Measurements from ENCODE around the gene PIGT.
A peak's percentile ranks its signal among the peaks of the same experiment; 100 is the strongest.

PIGT gene

DNA sequence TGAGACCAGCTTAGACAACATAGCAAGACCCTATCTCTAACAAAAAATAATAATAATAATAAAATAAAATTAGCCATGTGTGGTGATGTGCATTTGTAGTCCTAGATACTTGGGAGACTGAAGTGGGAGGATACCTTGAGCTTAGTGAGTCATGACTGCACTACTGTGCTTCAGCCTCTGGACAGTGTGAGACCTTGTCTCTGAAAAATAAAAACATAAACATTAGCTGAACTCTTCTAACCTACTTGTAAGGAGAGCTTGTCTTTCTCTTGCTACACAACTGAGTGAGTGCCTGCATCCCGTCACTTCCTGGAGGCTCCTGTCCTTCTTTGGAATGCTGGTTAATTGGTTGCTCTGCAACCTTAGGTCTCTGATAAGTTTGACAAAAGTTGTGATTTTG is 13.0 kb upstream of the PIGT start:
- TF ChIP-seq NFIC (IDR thresholded peaks at IDR 0.05) (no peak), FOXM1 (IDR thresholded peaks at IDR 0.05; ENCODE audit: borderline replicate concordance, low read depth) (no peak), CREB1 (IDR thresholded peaks at IDR 0.05; ENCODE audit: low read depth) (no peak), USF1 (IDR thresholded peaks at IDR 0.05) (no peak)

- TF ChIP-seq NFIC (IDR thresholded peaks at IDR 0.05), result no peak
- TF ChIP-seq ZBTB7A (IDR thresholded peaks at IDR 0.05; ENCODE audit: low read depth), result no peak
- TF ChIP-seq REST (IDR thresholded peaks at IDR 0.05; ENCODE audit: low read depth), result no peak
- TF ChIP-seq MAX (IDR thresholded peaks at IDR 0.05), result no peak
- no peak for TF ChIP-seq TCF12 (IDR thresholded peaks at IDR 0.05; ENCODE audit: low read depth)
- TF ChIP-seq TAF1 (IDR thresholded peaks at IDR 0.05; ENCODE audit: low read depth), result no peak
- no peak for TF ChIP-seq CEBPB (IDR thresholded peaks at IDR 0.05)
- TF ChIP-seq FOXM1 (IDR thresholded peaks at IDR 0.05; ENCODE audit: borderline replicate concordance, low read depth), result no peak
Observed at GRCh38 chr20:45404438-45404837, 11.5 kb upstream of the PIGT start.

DNA sequence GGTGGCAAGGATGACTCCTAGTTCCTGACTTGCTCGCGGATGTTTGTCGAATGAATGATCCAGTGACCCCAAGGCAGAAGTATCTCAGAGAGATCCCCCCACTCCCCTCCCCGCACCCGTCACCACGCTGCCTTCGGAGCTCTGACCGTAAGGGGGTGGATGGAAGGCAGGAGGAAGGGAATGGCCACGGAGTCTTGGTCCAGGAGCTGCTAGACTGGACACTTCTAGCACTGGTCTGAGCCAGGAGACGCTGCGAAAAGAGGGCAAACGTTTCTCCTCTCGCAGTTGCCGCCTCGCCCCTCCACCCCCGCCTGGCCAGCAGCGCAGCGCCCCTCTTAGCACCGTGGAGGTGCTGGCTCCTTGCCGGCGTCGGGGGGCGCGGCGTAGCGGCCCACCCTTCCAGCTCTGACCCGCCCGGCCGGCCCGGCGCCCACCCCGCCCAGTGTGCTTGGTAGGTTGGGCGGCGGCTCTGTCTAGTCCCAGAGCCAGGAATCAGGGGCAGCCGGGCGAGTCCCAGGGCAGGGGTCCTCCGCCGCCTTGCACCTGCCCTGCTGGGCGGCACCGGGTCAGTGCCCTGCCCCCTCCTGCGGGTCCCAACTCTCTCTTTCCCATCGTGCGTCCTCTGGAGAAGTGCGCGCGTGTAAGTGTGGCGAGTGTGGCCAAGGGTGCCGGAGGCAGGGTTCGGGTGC is 10.2 kb upstream of the PIGT start:
- no peak for TF ChIP-seq CEBPB (IDR thresholded peaks at IDR 0.05)
- no peak for TF ChIP-seq FOXM1 (IDR thresholded peaks at IDR 0.05; ENCODE audit: borderline replicate concordance, low read depth)
- TF ChIP-seq YY1 (IDR thresholded peaks at IDR 0.05; ENCODE audit: low read depth), result no peak
- no peak; the same call in 1 of the 2 replicates for TF ChIP-seq NFIC (IDR thresholded peaks at IDR 0.05)
- no peak; the same call in 1 of the 2 replicates for TF ChIP-seq MAX (IDR thresholded peaks at IDR 0.05)
- TF ChIP-seq REST (IDR thresholded peaks at IDR 0.05; ENCODE audit: low read depth), result no peak
- TF ChIP-seq EP300 (IDR thresholded peaks at IDR 0.05; ENCODE audit: borderline replicate concordance), result no peak
- TF ChIP-seq TEAD4 (IDR thresholded peaks at IDR 0.05), result no peak
- TF ChIP-seq TAF1 (IDR thresholded peaks at IDR 0.05; ENCODE audit: low read depth), result no peak
- TF ChIP-seq CREB1 (IDR thresholded peaks at IDR 0.05; ENCODE audit: low read depth), result no peak
- no peak for TF ChIP-seq ZBTB7A (IDR thresholded peaks at IDR 0.05; ENCODE audit: low read depth)
- no peak for TF ChIP-seq EGR1 (IDR thresholded peaks at IDR 0.05)
- no peak for TF ChIP-seq TCF12 (IDR thresholded peaks at IDR 0.05; ENCODE audit: low read depth)
- TF ChIP-seq RAD21 (IDR thresholded peaks at IDR 0.05; ENCODE audit: low read depth), result no peak
- TF ChIP-seq USF1 (IDR thresholded peaks at IDR 0.05), result no peak

GRCh38 chr20:45406260-45407066 is 9.5 kb upstream of the PIGT start:
- TF ChIP-seq MAX (IDR thresholded peaks at IDR 0.05), result peak; percentile 63; the same call in 1 of the 2 replicates
- TF ChIP-seq TEAD4 (IDR thresholded peaks at IDR 0.05), result no peak
- peak; percentile 48; the same call in 1 of the 2 replicates for TF ChIP-seq TCF12 (IDR thresholded peaks at IDR 0.05; ENCODE audit: low read depth)
- TF ChIP-seq TAF1 (IDR thresholded peaks at IDR 0.05; ENCODE audit: low read depth), result peak; percentile 63
- 0 out of 2 replicates have a peak, but pooled peaks have one; percentile 61 for TF ChIP-seq ZBTB7A (IDR thresholded peaks at IDR 0.05; ENCODE audit: low read depth)
- TF ChIP-seq EGR1 (IDR thresholded peaks at IDR 0.05), result peak; percentile 88
- no peak for TF ChIP-seq RAD21 (IDR thresholded peaks at IDR 0.05; ENCODE audit: low read depth)
- no peak for TF ChIP-seq REST (IDR thresholded peaks at IDR 0.05; ENCODE audit: low read depth)
- TF ChIP-seq EP300 (IDR thresholded peaks at IDR 0.05; ENCODE audit: borderline replicate concordance), result no peak
